Ascending aorta (tissue), 2 donors: ENCODE measurements around the gene JAKMIP1. TPM values are rescaled to one million over a fixed set of nuclear protein-coding genes. Genes with fewer than 3 reads are reported as not detected.

ENCODE experiments used
- DNase-seq, 2 donors: peaks; one replicate each; pipeline ENCODE4 v3.0.0-alpha.2; 2019; ENCODE audit warnings: low spot score in 2 of 2
- H3K27ac ChIP-seq, 2 donors: fragments of 200-600 bp; sonication (generic); one replicate each; pipeline ENCODE4 v1.5.1; 2016 to 2017; ENCODE audit warnings: mild to moderate bottlenecking in 1 of 2
- H3K27me3 ChIP-seq: fragments of 200-600 bp; sonication (generic); one replicate; pipeline ENCODE4 v1.5.1; 2017
- H3K36me3 ChIP-seq, 2 donors: fragments of 200-600 bp; sonication (generic); one replicate each; pipeline ENCODE4 v1.5.1; 2016
- H3K4me1 ChIP-seq, 2 donors: fragments of 200-600 bp; sonication (generic); one replicate each; pipeline ENCODE4 v1.5.1; 2016 to 2017; ENCODE audit warnings: mild to moderate bottlenecking in 1 of 2
- H3K4me3 ChIP-seq, 2 donors: fragments of 200-600 bp; sonication (generic); one replicate each; pipeline ENCODE4 v1.5.1; 2016 to 2017; ENCODE audit warnings: mild to moderate bottlenecking in 1 of 2
- H3K9me3 ChIP-seq, 2 donors: fragments of 200-600 bp; sonication (generic); one replicate each; pipeline ENCODE4 v1.5.1; 2016
- intact Hi-C: fragments of 100-400 bp; cut with DNase I; formaldehyde crosslinking; loops from one replicate; pipeline ENCODE4 v1.15.1; 2023
- total RNA-seq: library from RNA; depleted of rRNA; stranded (reverse); fragments of >200 nt; gene quantifications from one replicate; pipeline ENCODE4 v1.1.0, GENCODE V29; 2016
- TF ChIP-seq, protein P1 (sequence below), 3 experiments: fragments of 200-600 bp in 2 of 3; fragments of 450-650 bp in 1 of 3; sonication (generic) in 2 of 3; IDR thresholded peaks; one replicate each; pipeline ENCODE4 v1.5.1; 2016 to 2019; ENCODE audit warnings: antibody characterized with exemption in 3 of 3, mild to moderate bottlenecking in 1 of 3, moderate library complexity in 1 of 3

Gene JAKMIP1
- total RNA-seq, 1 donor from 2014 or later = not detected

DNA sequence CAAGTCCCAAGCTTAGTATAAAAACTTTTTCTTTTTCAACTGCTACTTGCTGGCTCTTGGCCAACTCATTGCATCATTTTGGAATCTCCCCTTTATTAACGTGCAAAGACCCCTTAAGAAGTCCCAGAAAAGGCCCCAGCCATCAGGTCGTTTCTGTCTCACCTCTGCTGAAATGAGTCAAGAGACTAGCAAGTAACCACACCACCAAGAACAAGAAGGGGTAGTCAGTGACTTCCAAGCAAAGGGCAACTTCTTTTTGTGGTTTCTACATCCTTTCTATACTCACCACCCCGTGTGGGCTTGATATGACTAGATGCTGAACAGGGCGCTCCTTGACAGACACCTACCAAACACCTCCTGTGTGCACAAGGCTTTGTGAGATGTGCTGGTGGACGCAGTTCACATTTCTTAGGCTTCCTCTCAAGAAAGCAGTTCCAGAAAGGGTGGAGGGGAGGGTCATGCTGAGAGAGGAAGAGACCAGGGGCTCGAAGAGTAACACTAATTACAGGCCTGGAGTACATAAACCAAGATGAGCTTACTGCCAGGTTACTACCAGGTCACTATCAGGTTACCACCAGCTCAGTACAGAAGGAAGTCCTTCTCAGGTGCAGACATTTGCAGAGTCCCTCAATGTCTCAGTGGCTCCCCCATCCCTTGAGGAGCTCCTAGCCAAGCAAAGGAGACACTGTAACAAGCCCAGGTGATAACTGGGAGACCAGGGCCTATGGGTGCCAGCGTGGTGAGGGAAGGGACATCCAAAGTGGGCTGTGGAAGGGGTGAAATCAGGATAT, 19.3 kb downstream of the JAKMIP1 start:
- no peaks in the 10 kb centered on the region for H3K27me3 ChIP-seq
- H3K27ac ChIP-seq = no peak overlapping the region
- no peaks in the 10 kb centered on the region for H3K9me3 ChIP-seq
- no peak overlapping the region for H3K4me3 ChIP-seq
- DNase-seq = no peak
- intact Hi-C loops = no loop called here
- H3K4me1 ChIP-seq = no peaks in the 10 kb centered on the region
- no peaks in the 10 kb centered on the region for H3K36me3 ChIP-seq
- TF ChIP-seq, protein P1, sequence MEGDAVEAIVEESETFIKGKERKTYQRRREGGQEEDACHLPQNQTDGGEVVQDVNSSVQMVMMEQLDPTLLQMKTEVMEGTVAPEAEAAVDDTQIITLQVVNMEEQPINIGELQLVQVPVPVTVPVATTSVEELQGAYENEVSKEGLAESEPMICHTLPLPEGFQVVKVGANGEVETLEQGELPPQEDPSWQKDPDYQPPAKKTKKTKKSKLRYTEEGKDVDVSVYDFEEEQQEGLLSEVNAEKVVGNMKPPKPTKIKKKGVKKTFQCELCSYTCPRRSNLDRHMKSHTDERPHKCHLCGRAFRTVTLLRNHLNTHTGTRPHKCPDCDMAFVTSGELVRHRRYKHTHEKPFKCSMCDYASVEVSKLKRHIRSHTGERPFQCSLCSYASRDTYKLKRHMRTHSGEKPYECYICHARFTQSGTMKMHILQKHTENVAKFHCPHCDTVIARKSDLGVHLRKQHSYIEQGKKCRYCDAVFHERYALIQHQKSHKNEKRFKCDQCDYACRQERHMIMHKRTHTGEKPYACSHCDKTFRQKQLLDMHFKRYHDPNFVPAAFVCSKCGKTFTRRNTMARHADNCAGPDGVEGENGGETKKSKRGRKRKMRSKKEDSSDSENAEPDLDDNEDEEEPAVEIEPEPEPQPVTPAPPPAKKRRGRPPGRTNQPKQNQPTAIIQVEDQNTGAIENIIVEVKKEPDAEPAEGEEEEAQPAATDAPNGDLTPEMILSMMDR (IDR thresholded peaks at IDR 0.05) = no peak

DNA sequence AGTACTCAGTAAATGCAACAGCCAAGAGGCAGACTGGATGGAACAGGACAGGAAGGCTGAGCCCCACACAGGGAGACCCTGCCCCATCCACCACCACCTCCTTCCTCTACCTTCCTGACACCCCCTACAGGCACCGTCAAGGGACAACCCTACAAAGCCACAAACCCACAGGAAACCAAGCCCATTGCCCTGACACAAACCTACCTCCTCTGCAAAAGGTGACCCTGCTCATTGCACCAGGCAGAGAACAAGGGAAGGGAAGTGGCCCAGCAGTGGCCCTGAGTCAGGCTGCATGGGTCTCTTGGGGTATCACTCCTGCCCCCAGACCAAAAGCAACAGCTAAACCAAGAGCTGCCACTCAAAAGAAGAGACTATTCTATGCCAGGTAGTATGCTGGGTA, 21.0 kb downstream of the JAKMIP1 start:
- intact Hi-C loops = no loop called here
- Histone ChIP-seq H3K27me3 (no peaks in the 10 kb centered on the region), H3K36me3 (no peaks in the 10 kb centered on the region), H3K27ac (no peak overlapping the region), H3K4me1 (no peaks in the 10 kb centered on the region), H3K4me3 (no peak overlapping the region), H3K9me3 (no peaks in the 10 kb centered on the region)
- TF ChIP-seq, protein P1 (IDR thresholded peaks at IDR 0.05) = no peak
- no peak for DNase-seq

DNA sequence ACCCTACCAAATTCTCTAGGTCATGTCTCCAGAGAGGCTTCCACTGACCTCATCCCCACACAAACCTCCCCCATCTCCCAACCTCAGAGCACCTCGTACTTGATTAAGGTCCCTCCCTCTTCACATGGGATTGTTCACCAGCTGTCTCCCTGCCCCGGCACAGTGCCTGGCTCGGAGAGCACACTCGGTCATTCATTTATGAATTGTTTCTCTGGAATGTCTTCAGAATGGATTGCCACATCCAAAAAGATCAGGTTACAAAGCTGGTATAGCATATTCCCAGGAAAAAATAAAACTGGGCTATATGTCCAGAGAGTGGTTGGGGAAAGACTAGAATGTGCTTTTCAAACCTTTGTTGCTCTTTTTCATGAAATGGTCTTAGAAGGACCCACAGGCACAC, 21.6 kb downstream of the JAKMIP1 start:
- Histone ChIP-seq H3K9me3 (no peaks in the 10 kb centered on the region), H3K27ac (no peak overlapping the region), H3K27me3 (no peaks in the 10 kb centered on the region), H3K36me3 (no peaks in the 10 kb centered on the region), H3K4me3 (no peak overlapping the region), H3K4me1 (no peaks in the 10 kb centered on the region)
- TF ChIP-seq, protein P1 (IDR thresholded peaks at IDR 0.05) = no peak
- intact Hi-C loops = no loop called here
- no peak for DNase-seq

DNA sequence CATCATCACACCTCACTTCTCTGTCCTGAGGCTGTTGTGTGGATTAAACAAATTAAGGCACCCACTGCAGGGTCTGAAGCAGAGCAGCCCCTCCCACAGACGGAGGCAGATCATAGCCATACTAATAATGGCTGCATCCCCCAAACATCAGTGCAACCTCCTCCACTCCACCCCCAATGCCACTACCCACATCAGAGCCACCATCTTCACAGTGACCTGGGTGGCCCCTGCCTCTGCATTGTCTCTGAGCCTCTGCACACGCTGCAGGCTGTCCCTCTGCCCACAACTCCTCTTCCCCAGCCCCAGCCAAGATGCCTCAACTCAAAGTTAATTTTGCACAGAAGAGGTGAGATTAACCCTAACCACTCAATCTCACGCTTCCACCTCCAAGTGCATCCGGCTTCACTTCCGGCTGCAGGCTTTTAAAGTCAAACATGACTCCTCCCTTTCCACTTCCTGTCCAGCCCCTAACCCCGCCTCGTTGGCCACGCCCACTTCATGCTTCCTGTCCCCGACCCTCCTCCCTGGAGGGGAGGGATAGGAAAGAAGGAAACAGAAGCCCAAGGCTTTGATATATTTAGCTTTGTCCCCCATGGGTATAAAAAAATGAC, 22.7 kb downstream of the JAKMIP1 start:
- Histone ChIP-seq H3K27me3 (no peaks in the 10 kb centered on the region), H3K27ac (no peak overlapping the region), H3K4me3 (no peak overlapping the region), H3K36me3 (no peaks in the 10 kb centered on the region), H3K4me1 (no peaks in the 10 kb centered on the region), H3K9me3 (no peaks in the 10 kb centered on the region)
- DNase-seq = no peak
- TF ChIP-seq, protein P1 (IDR thresholded peaks at IDR 0.05) = no peak
- intact Hi-C loops = no loop called here

DNA sequence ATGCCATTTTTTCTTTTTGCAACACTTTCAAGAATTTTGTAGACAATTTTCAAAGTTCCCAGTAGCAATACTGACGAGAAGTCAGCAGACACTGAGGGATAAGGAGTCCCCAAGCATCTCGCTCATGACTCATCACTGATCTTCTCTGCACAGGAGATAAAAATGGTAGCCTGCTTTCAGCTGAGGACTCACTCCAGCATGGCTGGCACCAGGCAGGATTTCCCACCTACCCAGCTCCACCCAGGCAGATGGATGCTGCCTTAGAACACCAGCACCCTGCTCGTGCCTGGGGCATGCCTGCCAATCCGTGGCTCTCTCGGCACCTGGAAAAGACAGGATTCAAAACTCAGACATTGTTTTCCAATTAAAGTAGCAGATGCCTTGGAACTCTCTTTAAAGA, 24.9 kb downstream of the JAKMIP1 start:
- H3K9me3 ChIP-seq = no peaks in the 10 kb centered on the region
- H3K27ac ChIP-seq = no peak overlapping the region
- no peak for DNase-seq
- H3K36me3 ChIP-seq = no peaks in the 10 kb centered on the region
- TF ChIP-seq, protein P1 (IDR thresholded peaks at IDR 0.05) = no peak
- H3K4me1 ChIP-seq = no peaks in the 10 kb centered on the region
- no peaks in the 10 kb centered on the region for H3K27me3 ChIP-seq
- H3K4me3 ChIP-seq = no peak overlapping the region
- intact Hi-C loops = no loop called here
